AG09309 (cell line): ENCODE measurements around the gene F11R.

Source experiments
- DNase-seq: peaks from one replicate; pipeline ENCODE4 v3.0.0-alpha.2; 2010; ENCODE audit warnings: low read depth
- H3K4me3 ChIP-seq: 2 replicates; pipeline ENCODE4 v1.5.1; 2011; ENCODE audit warnings: mild to moderate bottlenecking, low read depth, low read length, moderate library complexity; ENCODE audit not compliant: control insufficient read depth
- TF ChIP-seq, protein P1 (sequence below): IDR thresholded peaks from 2 replicates; pipeline ENCODE4 v1.5.1; 2011; ENCODE audit warnings: mild to moderate bottlenecking, low read depth, low read length, inconsistent platforms; ENCODE audit not compliant: insufficient read depth, control insufficient read depth; ENCODE audit errors: missing control alignments

F11R gene

DNA sequence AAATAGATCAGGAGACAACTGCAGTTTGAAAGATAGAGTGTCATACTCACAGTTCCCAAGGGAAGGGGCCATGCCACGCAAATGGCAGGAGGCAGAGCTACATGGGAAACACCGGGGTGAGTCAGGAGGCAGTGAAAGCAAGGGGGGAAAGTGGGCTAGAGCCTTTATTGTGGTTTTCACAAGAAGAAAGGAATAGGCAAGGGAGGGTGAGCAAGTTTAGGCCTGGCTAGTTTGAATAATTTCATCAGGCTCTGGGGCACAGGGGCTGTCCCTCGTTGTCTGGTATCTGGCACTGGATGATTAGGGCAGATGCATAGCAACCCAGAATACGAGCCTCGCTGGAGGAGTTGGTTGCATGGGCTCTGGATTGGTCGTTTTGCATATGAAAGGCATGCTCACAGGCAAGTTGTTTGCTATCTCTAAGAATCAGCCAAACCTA lies 49.3 kb downstream of the F11R start:
- DNase-seq: no peak
- no peak overlapping the region for H3K4me3 ChIP-seq
- TF ChIP-seq, protein P1, sequence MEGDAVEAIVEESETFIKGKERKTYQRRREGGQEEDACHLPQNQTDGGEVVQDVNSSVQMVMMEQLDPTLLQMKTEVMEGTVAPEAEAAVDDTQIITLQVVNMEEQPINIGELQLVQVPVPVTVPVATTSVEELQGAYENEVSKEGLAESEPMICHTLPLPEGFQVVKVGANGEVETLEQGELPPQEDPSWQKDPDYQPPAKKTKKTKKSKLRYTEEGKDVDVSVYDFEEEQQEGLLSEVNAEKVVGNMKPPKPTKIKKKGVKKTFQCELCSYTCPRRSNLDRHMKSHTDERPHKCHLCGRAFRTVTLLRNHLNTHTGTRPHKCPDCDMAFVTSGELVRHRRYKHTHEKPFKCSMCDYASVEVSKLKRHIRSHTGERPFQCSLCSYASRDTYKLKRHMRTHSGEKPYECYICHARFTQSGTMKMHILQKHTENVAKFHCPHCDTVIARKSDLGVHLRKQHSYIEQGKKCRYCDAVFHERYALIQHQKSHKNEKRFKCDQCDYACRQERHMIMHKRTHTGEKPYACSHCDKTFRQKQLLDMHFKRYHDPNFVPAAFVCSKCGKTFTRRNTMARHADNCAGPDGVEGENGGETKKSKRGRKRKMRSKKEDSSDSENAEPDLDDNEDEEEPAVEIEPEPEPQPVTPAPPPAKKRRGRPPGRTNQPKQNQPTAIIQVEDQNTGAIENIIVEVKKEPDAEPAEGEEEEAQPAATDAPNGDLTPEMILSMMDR: no peak

DNA sequence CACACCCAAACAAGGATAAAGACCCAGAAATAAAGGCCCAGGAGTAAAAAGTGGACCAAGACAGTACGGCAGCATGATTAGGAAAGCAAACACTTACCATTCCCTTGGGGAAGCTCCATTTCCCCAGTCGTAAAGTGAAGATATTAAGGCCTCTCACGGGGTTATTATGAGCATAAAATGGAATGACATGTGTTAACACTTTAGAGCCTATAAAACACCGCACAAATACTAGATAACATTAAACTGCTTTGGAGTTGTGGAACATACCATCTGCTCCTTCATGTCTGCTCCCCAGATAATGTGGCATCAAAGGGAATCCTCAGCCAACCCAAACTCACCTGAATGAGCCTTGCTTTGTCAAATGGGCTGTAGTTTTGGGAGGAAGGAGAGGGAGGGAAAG lies 57.4 kb downstream of the F11R start:
- TF ChIP-seq, protein P1: no peak
- no peak overlapping the region for H3K4me3 ChIP-seq
- no peak for DNase-seq

DNA sequence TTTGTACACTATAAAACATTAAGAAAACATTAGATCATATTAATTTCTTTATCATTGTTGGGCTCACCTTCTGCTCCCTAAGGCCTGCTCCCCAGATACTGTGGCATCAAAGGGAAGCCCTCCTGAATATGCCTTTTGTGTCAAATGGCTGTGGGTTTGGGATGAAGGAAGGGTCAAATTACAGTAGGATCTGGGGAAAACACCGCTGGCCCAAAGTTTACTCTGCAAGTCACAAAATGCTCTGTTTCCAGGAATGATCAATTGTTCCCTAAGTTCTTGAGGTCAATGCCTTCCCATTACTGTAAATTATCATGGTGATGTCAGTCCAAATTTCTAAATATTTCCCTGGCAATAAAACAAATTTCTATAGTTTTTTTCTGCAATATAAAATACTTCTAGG lies 59.5 kb downstream of the F11R start:
- no peak overlapping the region for H3K4me3 ChIP-seq
- DNase-seq: no peak
- TF ChIP-seq, protein P1: no peak

DNA sequence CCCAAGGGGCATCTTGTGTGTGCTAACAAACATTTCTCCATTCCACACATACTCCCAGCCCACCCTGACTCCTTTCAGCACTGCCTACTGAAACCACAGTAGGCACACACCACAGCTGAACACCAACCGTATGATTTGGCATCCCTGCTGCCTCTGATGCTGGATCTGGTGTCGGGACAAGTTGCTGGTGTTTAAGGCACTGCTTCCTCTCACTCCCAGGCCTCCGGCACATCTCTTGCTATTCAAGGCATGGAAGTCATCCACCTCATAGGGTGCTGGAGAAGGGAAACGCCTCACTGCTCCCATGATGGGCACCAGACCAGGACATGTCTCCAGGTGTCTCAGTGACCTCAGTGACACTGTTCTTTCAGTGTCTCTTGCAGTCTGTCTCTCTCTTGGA lies 64.0 kb downstream of the F11R start:
- TF ChIP-seq, protein P1: no peak

DNA sequence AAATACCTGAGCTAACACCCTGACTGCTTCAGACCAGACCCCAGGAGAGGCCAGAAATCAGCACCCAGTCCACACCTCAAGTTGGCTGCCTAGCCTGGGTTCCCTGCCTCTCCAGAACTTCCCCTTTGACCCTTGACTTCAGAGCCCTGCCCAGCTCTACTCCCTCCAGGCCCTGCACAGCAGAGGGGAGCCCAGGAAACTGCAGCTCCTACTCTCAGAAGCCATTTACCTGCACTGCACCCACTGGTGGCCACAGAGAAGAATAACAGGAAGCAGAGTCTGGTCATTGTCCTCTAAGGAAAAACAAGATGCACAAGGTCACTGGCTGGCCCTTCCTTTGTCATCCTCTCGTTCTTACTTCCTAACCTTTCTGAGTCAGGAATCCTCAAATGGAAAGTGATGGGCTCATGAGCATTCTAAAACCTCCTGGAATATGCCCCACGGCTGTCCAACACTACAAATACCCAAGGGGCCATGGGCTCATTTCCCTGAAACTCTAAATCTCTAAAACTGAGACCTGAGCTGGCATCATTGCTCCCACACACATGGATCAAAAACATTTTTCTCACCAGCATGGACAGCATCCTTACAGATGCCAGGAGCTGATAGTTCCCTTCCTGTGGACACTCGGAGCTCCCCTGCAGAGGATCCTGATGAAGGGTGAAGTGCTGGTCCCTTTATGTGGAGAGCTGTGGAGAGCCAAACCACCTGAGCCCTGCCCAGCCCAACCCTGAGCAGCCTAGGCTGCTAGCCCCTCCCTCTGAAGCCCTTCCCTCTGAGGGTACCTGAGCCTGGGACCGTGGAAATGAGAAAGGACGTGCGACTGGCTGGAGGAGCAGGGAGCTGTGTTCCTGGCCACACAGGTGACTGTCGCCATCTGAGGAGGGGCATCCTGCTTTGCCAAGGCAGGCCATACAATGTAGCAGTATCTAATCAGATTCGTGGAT lies 66.5 kb downstream of the F11R start, which contains the start of gene ITLN2:
ITLN2 (minus strand) TSS at position 652 of the 947 bp plus-strand sequence; CDS start at position 584, 68 bp downstream.
- TF ChIP-seq, protein P1: peak; percentile 69
- no peak for DNase-seq
- no peak within 1 kb of the TSS for H3K4me3 ChIP-seq

More for the DNA sequence above, 64.0 kb downstream of the F11R start:
- H3K4me3 ChIP-seq: no peak overlapping the region
- no peak for DNase-seq

DNA sequence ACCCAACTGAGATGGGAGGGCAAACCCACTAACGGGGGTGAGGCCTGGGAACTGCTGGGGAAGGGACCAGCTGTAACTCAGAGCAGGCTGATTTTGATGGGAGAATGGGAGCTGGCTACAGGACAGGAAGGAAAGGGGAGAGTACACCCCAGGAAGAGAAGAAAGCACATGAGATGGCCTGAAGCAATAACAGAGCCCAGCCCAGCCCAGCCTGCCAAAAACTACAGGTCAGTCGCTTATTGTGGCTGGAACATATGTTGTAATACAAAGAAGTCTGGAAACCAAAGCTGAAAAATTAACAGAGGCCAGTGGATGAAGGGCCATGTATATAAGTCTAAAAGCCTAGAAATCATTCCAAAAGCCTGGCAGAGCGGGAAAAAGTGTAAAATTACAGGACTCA lies 67.9 kb downstream of the F11R start:
- no peak overlapping the region for H3K4me3 ChIP-seq
- TF ChIP-seq, protein P1: no peak
- no peak for DNase-seq
